ENCODE measurements around the gene MAPRE3.

DNA sequence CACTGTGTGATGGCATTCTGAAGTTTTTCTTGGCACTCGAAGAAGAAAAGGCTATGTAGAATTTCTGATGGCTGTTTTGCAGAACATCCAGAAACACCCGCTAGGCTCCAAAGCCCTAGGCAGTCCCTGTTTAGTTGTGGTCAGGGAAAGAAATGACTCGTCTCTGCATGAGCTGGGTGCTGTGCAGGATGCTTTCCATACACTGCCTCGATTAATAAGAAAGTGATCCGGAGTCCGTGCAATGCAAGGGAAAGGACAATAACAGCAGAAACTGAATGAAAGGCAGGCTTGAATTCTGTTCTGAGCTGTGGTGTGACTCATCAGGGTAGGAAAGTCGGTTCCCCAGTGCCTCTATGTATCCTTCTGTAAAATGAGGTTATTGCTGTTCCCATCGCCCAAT is 18.7 kb downstream of the MAPRE3 start:
- TF ChIP-seq, protein P1, sequence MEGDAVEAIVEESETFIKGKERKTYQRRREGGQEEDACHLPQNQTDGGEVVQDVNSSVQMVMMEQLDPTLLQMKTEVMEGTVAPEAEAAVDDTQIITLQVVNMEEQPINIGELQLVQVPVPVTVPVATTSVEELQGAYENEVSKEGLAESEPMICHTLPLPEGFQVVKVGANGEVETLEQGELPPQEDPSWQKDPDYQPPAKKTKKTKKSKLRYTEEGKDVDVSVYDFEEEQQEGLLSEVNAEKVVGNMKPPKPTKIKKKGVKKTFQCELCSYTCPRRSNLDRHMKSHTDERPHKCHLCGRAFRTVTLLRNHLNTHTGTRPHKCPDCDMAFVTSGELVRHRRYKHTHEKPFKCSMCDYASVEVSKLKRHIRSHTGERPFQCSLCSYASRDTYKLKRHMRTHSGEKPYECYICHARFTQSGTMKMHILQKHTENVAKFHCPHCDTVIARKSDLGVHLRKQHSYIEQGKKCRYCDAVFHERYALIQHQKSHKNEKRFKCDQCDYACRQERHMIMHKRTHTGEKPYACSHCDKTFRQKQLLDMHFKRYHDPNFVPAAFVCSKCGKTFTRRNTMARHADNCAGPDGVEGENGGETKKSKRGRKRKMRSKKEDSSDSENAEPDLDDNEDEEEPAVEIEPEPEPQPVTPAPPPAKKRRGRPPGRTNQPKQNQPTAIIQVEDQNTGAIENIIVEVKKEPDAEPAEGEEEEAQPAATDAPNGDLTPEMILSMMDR (IDR thresholded peaks at IDR 0.05), result no peak
- TF ChIP-seq POLR2A (IDR thresholded peaks at IDR 0.05), result no peak

Measured in right lobe of liver (tissue), 4 donors.